Measurements from ENCODE around the gene MBD3.
A peak's percentile ranks its signal among the peaks of the same experiment; 100 is the strongest.

The MBD3 gene

DNA sequence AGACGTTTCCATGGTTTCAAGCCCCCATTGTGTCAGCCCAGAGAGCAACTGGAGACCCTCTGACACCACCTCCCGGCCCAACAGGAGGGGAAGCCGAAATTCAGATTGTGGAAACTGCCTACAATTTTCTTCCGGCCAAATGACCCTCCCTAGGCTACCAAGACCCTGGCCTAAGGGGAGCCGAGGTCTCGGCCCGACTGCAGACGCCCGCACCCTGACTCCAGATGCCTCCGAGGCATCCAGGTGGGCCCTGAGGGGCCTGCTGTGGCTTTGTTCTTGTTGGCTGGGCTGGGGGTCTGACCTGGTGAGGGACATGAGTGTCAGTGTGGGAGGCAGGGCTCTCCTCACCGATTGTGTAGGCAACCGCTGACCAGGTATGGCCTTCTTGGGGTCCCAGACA lies 34.1 kb downstream of the MBD3 start:
- H3K4me1 Mint-ChIP-seq: peaks cover 13% of the 10 kb centered on the region
- H3K36me3 Mint-ChIP-seq (ENCODE audit: low read depth): peaks cover 52% of the 10 kb centered on the region
- TF ChIP-seq, protein P1, sequence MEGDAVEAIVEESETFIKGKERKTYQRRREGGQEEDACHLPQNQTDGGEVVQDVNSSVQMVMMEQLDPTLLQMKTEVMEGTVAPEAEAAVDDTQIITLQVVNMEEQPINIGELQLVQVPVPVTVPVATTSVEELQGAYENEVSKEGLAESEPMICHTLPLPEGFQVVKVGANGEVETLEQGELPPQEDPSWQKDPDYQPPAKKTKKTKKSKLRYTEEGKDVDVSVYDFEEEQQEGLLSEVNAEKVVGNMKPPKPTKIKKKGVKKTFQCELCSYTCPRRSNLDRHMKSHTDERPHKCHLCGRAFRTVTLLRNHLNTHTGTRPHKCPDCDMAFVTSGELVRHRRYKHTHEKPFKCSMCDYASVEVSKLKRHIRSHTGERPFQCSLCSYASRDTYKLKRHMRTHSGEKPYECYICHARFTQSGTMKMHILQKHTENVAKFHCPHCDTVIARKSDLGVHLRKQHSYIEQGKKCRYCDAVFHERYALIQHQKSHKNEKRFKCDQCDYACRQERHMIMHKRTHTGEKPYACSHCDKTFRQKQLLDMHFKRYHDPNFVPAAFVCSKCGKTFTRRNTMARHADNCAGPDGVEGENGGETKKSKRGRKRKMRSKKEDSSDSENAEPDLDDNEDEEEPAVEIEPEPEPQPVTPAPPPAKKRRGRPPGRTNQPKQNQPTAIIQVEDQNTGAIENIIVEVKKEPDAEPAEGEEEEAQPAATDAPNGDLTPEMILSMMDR (IDR thresholded peaks at IDR 0.05): no peak
- DNase-seq: no peak
- H3K27ac Mint-ChIP-seq: peak overlapping the region; percentile 86
- H3K4me3 Mint-ChIP-seq: no peak overlapping the region
- H3K27me3 Mint-ChIP-seq (ENCODE audit: low read depth, poor library complexity): no peaks in the 10 kb centered on the region
- H3K9me3 Mint-ChIP-seq: no peaks in the 10 kb centered on the region

DNA sequence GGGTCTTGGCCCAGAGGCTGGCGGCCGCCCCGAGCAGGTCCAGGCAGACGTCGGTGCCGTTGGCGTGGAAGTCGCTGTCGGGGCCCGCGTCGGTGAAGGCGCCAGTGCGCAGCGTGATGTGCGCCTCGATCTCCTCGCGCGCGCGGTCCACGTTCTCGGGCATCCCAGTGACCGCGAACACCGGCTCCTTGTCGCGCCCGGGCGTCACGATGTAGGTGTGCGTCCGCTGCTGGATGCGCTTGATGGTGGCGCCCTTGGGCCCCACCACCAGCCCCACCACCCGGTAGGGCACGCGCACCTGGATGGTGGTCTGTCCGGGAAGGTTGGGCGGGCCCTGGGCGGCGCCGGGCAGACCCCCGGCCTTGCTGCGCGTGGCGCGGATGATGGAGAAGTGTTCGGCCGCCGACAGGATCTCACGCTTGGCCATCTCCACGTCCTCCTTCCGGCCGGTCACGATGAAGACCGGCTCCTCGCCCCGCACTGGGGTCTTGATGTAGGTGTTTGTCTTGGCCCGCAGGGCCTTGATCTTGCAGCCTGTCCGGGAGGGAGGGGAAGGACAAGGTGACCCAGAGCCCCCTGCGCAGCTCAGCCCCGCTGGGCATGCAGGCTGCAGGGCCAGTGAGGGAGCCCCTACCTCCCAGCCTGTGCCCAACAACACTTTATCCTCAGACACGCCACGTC lies 36.1 kb downstream of the MBD3 start:
- H3K4me1 Mint-ChIP-seq: peaks cover 9% of the 10 kb centered on the region
- no peak overlapping the region for H3K4me3 Mint-ChIP-seq
- peaks cover 39% of the 10 kb centered on the region for H3K36me3 Mint-ChIP-seq (ENCODE audit: low read depth)
- no peaks in the 10 kb centered on the region for H3K27me3 Mint-ChIP-seq (ENCODE audit: low read depth, poor library complexity)
- DNase-seq: no peak
- peaks cover 6% of the 10 kb centered on the region for H3K9me3 Mint-ChIP-seq
- TF ChIP-seq, protein P1 (IDR thresholded peaks at IDR 0.05): no peak
- H3K27ac Mint-ChIP-seq: no peak overlapping the region

DNA sequence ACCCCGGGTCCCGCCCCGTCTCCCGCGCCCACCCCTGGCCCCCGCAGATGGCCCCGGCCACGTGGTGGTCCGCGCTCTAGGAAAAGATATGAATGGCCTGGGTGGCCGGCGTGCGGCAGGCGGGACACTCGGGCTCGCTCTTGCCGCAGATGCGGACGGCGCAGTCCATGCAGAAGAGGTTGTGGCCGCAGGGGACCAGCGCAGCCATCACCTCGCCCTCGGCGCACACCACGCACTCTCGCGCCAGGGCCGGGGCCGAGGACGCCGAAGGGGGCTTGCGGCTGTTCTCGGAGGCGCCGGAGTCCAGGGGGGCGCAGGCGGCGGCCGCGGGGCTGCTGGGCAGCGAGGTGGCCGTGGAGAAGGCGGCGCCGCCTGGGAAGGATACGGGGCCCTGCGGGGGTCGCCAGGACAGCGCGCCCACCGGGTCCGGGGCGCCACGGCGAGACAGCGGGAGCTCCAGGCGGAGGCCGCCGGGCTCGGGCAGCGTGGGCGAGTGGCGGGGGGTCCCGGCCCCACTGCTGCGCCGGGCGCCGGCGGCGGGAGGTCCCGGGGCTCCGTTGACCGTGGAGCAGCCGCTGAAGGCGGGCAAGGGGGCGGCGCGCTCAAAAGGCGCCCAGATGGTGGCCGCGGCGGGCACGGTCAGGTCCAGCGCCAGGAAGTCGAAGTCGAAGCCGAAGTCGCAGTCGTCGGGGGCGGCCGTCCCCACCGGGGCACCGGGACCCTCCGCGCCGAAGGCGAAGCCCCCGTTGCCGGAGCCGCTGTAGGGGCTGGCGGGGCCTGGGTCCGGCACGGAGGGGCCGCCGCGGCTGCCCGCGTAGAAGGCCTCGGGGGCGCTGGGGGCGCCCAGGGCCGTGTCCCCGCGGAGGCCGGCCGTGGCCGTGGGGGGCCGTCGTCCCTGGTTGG lies 36.9 kb downstream of the MBD3 start:
- H3K36me3 Mint-ChIP-seq (ENCODE audit: low read depth): peaks cover 33% of the 10 kb centered on the region
- no peaks in the 10 kb centered on the region for H3K27me3 Mint-ChIP-seq (ENCODE audit: low read depth, poor library complexity)

DNA sequence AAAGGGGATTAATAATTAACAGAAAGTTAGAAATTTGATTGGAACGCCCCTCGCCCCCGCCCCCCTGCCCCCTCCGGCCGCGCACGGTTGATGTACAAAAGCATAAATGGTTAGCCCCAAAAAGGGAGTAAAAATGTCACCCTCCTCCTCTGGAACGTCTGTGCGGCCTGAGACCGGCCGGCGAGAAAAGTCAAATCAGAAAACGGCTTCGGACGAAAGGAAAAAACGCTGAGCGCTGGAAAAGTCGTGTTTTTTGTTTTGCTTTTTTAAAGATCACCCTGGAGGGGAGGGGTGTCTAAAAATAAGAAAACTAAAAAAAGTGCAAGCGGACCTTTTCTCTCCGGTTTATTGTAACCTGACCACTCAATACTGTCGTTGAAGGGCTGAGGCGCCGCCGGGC lies 37.7 kb downstream of the MBD3 start:
- no peaks in the 10 kb centered on the region for H3K27me3 Mint-ChIP-seq (ENCODE audit: low read depth, poor library complexity)
- peaks cover 6% of the 10 kb centered on the region for H3K9me3 Mint-ChIP-seq
- TF ChIP-seq, protein P1 (IDR thresholded peaks at IDR 0.05): no peak
- no peak overlapping the region for H3K4me3 Mint-ChIP-seq
- H3K27ac Mint-ChIP-seq: peak overlapping the region; percentile 75
- H3K36me3 Mint-ChIP-seq (ENCODE audit: low read depth): peaks cover 29% of the 10 kb centered on the region
- DNase-seq: no peak
- peaks cover 4% of the 10 kb centered on the region for H3K4me1 Mint-ChIP-seq

More for the DNA sequence above, 36.9 kb downstream of the MBD3 start:
- Mint-ChIP-seq H3K4me1 (peaks cover 5% of the 10 kb centered on the region), H3K4me3 (no peak overlapping the region), H3K9me3 (peaks cover 6% of the 10 kb centered on the region), H3K27ac (no peak overlapping the region)
- DNase-seq: no peak
- TF ChIP-seq, protein P1 (IDR thresholded peaks at IDR 0.05): no peak

DNA sequence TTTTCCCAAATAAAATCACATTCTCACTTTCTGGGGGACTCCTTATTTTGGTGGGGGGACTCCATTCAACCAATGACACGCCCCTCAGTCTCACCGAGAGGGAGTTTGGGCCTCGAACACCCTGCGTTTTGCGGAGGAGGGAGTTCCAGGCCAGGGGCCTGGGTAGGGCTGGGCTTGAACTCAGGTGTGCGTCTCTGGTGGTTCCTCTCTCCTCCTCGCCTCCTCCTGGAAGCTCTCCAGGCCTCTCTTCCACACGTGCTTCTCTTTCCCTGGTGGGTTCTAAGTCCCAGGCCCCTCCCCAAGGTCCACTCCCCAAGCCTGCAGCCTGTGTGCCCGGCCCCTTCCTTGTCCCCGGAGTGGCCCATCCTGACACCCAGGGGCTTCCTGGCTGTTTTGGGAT lies 39.2 kb downstream of the MBD3 start:
- Mint-ChIP-seq H3K9me3 (peaks cover 6% of the 10 kb centered on the region), H3K27me3 (ENCODE audit: low read depth, poor library complexity) (no peaks in the 10 kb centered on the region), H3K27ac (no peak overlapping the region), H3K4me3 (no peak overlapping the region), H3K36me3 (ENCODE audit: low read depth) (peaks cover 20% of the 10 kb centered on the region), H3K4me1 (peaks cover 4% of the 10 kb centered on the region)
- TF ChIP-seq, protein P1 (IDR thresholded peaks at IDR 0.05): no peak
- DNase-seq: no peak

Measured in nephron progenitor cell (in vitro differentiated cells).